HepG2 (cell line): ENCODE results near the gene DCAF7. TPM values are rescaled to one million over a fixed set of nuclear protein-coding genes. Genes with fewer than 3 reads are reported as not detected.

Experiments used
- ATAC-seq: fragments of 200-7000 bp; cut with Tn5 transposase; 3 replicates; pipeline ENCODE4 v1.9.1; 2020; ENCODE audit warnings: mild to moderate bottlenecking, moderate library complexity
- BruUV-seq: library from RNA; stranded (reverse); fragments of 400-500 nt; replicated peaks from 2 replicates; lab custom pipeline; 2021; lab: Mats Ljungman, UMichigan
- CTCF ChIA-PET: fragments of 300-600 bp; formaldehyde crosslinking; extraction: SDS; loops from one replicate; lab custom pipeline; 2021; ENCODE audit warnings: low total read pairs, inconsistent platforms, low intra/inter-chr PET ratio; lab: Yijun Ruan, JAX
- POLR2A ChIA-PET: fragments of 350-600 bp; sonication (Branson Sonifier 250); formaldehyde crosslinking; loops from one replicate; lab custom pipeline; 2020; ENCODE audit warnings: antibody characterized with exemption, inconsistent platforms; lab: Yijun Ruan, JAX
- DNase-seq: peaks from one replicate; pipeline ENCODE4 v3.0.0-alpha.2; 2015; ENCODE audit warnings: low spot score
- FAIRE-seq: peaks from 3 replicates; lab custom pipeline; 2011; peaks lifted over from hg19 to GRCh38; lab: Jason Lieb, UNC
- H2AFZ ChIP-seq: one replicate; pipeline ENCODE4 v1.6.1; 2011; ENCODE audit warnings: low read length, inconsistent platforms
- H3K27ac ChIP-seq: fragments of 300-600 bp; 3 replicates; pipeline ENCODE4 v1.8.0; 2011; ENCODE audit warnings: mixed run types, mild to moderate bottlenecking, mixed read lengths, low read length, inconsistent platforms; ENCODE audit not compliant: insufficient read depth; ENCODE audit errors: extremely low read length
- H3K27me3 ChIP-seq, 2 experiments: fragments of 200-600 bp in 1 of 2; 2 replicates in 1 of 2; 3 replicates in 1 of 2; pipeline versions ENCODE4 v1.6.0 to v1.8.0; 2011; ENCODE audit warnings: low read length in 2 of 2, mild to moderate bottlenecking in 2 of 2, moderate library complexity in 2 of 2, inconsistent platforms in 1 of 2; ENCODE audit not compliant: insufficient read depth in 2 of 2, control insufficient read depth in 1 of 2
- H3K36me3 ChIP-seq, 2 experiments: fragments of 200-600 bp in 1 of 2; replicated peaks in 1 of 2; 2 replicates in 1 of 2; 3 replicates in 1 of 2; pipeline versions ENCODE4 v1.5.1 to v1.8.0; 2011; ENCODE audit warnings: low read length in 2 of 2, inconsistent platforms in 1 of 2; ENCODE audit not compliant: insufficient read depth in 2 of 2, control insufficient read depth in 1 of 2
- H3K4me1 ChIP-seq: 2 replicates; pipeline ENCODE4 v1.5.1; 2012; ENCODE audit warnings: low read length, inconsistent platforms; ENCODE audit not compliant: insufficient read depth
- H3K4me2 ChIP-seq: 2 replicates; pipeline ENCODE4 v1.6.0; 2011; ENCODE audit warnings: low read depth, low read length, inconsistent platforms
- H3K4me3 ChIP-seq, 3 experiments: fragments of 200-600 bp in 1 of 3; sonication (generic), shearing (Covaris generic) in 1 of 3; replicated peaks in 1 of 3; 2 replicates each; pipeline ENCODE4 v1.5.1; 2011 to 2016; ENCODE audit warnings: low read length in 3 of 3, inconsistent platforms in 2 of 3, low read depth in 2 of 3, mild to moderate bottlenecking in 2 of 3, control low read depth in 1 of 3, mixed read lengths in 1 of 3; ENCODE audit not compliant: insufficient read depth in 1 of 3
- H3K79me2 ChIP-seq: one replicate; pipeline ENCODE4 v1.6.1; 2011; ENCODE audit warnings: low read length, inconsistent platforms; ENCODE audit not compliant: insufficient read depth
- H3K9ac ChIP-seq: 2 replicates; pipeline ENCODE4 v1.6.0; 2011; ENCODE audit warnings: mild to moderate bottlenecking, low read depth, low read length, inconsistent platforms; ENCODE audit not compliant: insufficient read depth
- H3K9me3 ChIP-seq: 2 replicates; pipeline ENCODE4 v1.5.1; 2012; ENCODE audit warnings: mild to moderate bottlenecking, low read length
- H4K20me1 ChIP-seq: 2 replicates; pipeline ENCODE4 v1.6.0; 2011; ENCODE audit warnings: inconsistent platforms, mild to moderate bottlenecking, low read length, moderate library complexity; ENCODE audit not compliant: insufficient read depth
- CC2D1A ChIP-seq: sonication (generic); formaldehyde crosslinking; IDR thresholded peaks from 2 replicates; pipeline ENCODE4 v1.8.1; 2023; ENCODE audit warnings: mild to moderate bottlenecking, missing genetic modification reagents
- IKZF1 ChIP-seq: fragments of 450-650 bp; IDR thresholded peaks from 2 replicates; pipeline ENCODE4 v1.7.1; 2016
- JUND ChIP-seq: sonication (generic); formaldehyde crosslinking; IDR thresholded peaks from 2 replicates; pipeline ENCODE4 v1.8.0; 2022; ENCODE audit warnings: mild to moderate bottlenecking, missing genetic modification reagents
- POLR2A ChIP-seq, 2 experiments: IDR thresholded peaks; 2 replicates each; pipeline ENCODE4 v1.6.1; 2011; ENCODE audit warnings: low read depth in 2 of 2, low read length in 2 of 2, mild to moderate bottlenecking in 1 of 2, moderate library complexity in 1 of 2; ENCODE audit not compliant: insufficient read depth in 1 of 2
- SCMH1 ChIP-seq: sonication (generic); formaldehyde crosslinking; IDR thresholded peaks from 2 replicates; pipeline ENCODE4 v1.9.0; 2021; ENCODE audit warnings: missing genetic modification reagents, mild to moderate bottlenecking, borderline replicate concordance
- SOX6 ChIP-seq, 2 experiments: fragments of 450-650 bp in 1 of 2; sonication (generic) in 1 of 2; formaldehyde crosslinking in 1 of 2; IDR thresholded peaks; 2 replicates each; pipeline versions ENCODE4 v1.4.0 to v1.6.1; 2017 to 2020; ENCODE audit warnings: antibody characterized with exemption in 1 of 2, mild to moderate bottlenecking in 1 of 2, missing genetic modification reagents in 1 of 2
- ZIK1 ChIP-seq: sonication (generic); formaldehyde crosslinking; IDR thresholded peaks from 2 replicates; pipeline ENCODE4 v1.5.0; 2020; ENCODE audit warnings: mild to moderate bottlenecking, low read depth, missing genetic modification reagents, borderline replicate concordance
- ZNF124 ChIP-seq: sonication (generic); formaldehyde crosslinking; IDR thresholded peaks from 2 replicates; pipeline ENCODE4 v1.4.0; 2020; ENCODE audit warnings: missing genetic modification reagents
- ZNF362 ChIP-seq: sonication (generic); formaldehyde crosslinking; IDR thresholded peaks from 2 replicates; pipeline ENCODE4 v1.4.0; 2020; ENCODE audit warnings: missing genetic modification reagents, mild to moderate bottlenecking, borderline replicate concordance
- ZNF7 ChIP-seq: IDR thresholded peaks from 2 replicates; pipeline ENCODE4 v1.6.1; 2016; ENCODE audit warnings: missing biosample characterization, missing genetic modification reagents
- ZNF839 ChIP-seq: sonication (generic); formaldehyde crosslinking; IDR thresholded peaks from 2 replicates; pipeline ENCODE4 v1.4.0; 2020; ENCODE audit warnings: missing genetic modification reagents, mild to moderate bottlenecking, borderline replicate concordance
- ZSCAN5A ChIP-seq: sonication (generic); formaldehyde crosslinking; IDR thresholded peaks from 2 replicates; pipeline ENCODE4 v1.8.0; 2022; ENCODE audit warnings: mild to moderate bottlenecking, missing genetic modification reagents, borderline replicate concordance
- ZZZ3 ChIP-seq: sonication (generic); formaldehyde crosslinking; IDR thresholded peaks from 2 replicates; pipeline ENCODE4 v1.4.0; 2020; ENCODE audit warnings: missing genetic modification reagents, mild to moderate bottlenecking, borderline replicate concordance
- WGBS: methylation state at CpG from one replicate; pipeline ENCODE4 v1.1.6; 2017; ENCODE audit warnings: low lambda C conversion rate; 5-methylcytosine and 5-hydroxymethylcytosine counted together
- in situ Hi-C: cut with HindIII; loops from 2 replicates; pipeline ENCODE4 v1.10.0; 2017; ENCODE audit warnings: low pct_unique_long_range_greater_than_20kb; ENCODE audit not compliant: extremely low pct_ligation_motif_present
- intact Hi-C: fragments of 100-400 bp; cut with micrococcal nuclease; formaldehyde crosslinking; loops from one replicate; pipeline ENCODE4 v1.10.0; 2022; ENCODE audit not compliant: unreplicated experiment
- polyA plus RNA-seq, 8 experiments: library from polyadenylated mRNA; depleted of rRNA in 3 of 8; stranded (reverse) in 7 of 8; unstranded in 1 of 8; fragments of >200 nt; fragmentation: Illumina TruSeq in 4 of 8; extraction: Trizol in 4 of 8; gene quantifications; 2 replicates each; pipeline versions ENCODE4 v1.2.1 to v1.2.3, GENCODE V29; 2011 to 2016; ENCODE audit warnings: low read depth in 4 of 8, missing spikeins in 1 of 8, mixed read lengths in 1 of 8; ENCODE audit not compliant: insufficient read depth in 1 of 8
- total RNA-seq, 5 experiments: library from RNA; depleted of rRNA; stranded (reverse); fragments of >200 nt; fragmentation: Illumina TruSeq; extraction: Trizol; gene quantifications; 2 replicates each; pipeline ENCODE4 v1.2.3, GENCODE V29; 2016; ENCODE audit warnings: low read depth in 1 of 5
- TF ChIP-seq, protein P1 (sequence below): sonication (generic); formaldehyde crosslinking; IDR thresholded peaks from 2 replicates; pipeline ENCODE4 v1.4.0; 2020; ENCODE audit warnings: missing genetic modification reagents
- TF ChIP-seq, protein P2 (sequence below): IDR thresholded peaks from 2 replicates; pipeline ENCODE4 v1.6.1; 2012; ENCODE audit warnings: inconsistent platforms

DCAF7 gene
- total and polyA plus RNA-seq, 2 of the 13 experiments (the other 11 are each of a cell fraction or from before 2014, with no cell fraction given), result 55.2 to 73.4 TPM

DNA sequence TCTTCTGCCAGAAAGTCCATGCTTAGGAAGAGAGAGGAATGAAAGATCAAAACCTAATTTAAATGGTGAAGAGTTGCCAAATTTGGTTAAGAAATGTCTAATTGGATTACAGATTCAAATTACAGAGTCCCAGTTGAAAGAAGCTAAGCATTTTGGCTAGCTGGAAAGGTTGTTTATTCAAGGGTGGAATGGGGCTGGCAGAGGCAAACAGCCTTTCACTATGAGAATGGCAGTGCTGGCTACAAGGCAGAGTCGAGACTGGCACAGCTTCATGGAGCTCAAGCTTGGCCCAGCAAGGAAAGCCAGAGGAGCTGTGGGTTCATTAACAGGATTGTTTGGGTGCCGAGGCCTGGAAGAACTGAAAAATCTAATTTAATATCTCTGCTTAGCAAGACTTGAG is 85.5 kb downstream of the DCAF7 start:
- no peaks in the 10 kb centered on the region for H3K79me2 ChIP-seq
- peaks cover 11 to 39% of the 10 kb centered on the region in 2 experiments for H3K36me3 ChIP-seq
- in situ Hi-C loops (no loop called here), intact Hi-C loops (no loop called here)
- ChIA-PET POLR2A (no interaction called here), CTCF (no interaction called here)
- ATAC-seq (no peak), DNase-seq (no peak), FAIRE-seq (no peak)
- no peak overlapping the region for H3K27ac ChIP-seq
- H2AFZ ChIP-seq, result no peak overlapping the region
- H3K4me1 ChIP-seq, result peaks cover 14% of the 10 kb centered on the region
- TF ChIP-seq ZNF839 (CRISPR knock-in tag) (no peak), POLR2A (IDR thresholded peaks at IDR 0.05; ENCODE audit: insufficient read depth in 1 of 2, low read depth in 2 of 2, low read length in 2 of 2) (no peak)
- no peaks in the 10 kb centered on the region for H3K9me3 ChIP-seq
- H3K27me3 ChIP-seq, result no peaks in the 10 kb centered on the region
- WGBS, result 91% methylated on average over 2 of the region's 2 CpGs
- no peak overlapping the region for H3K4me2 ChIP-seq
- H4K20me1 ChIP-seq, result no peaks in the 10 kb centered on the region
- H3K4me3 ChIP-seq, result no peak overlapping the region
- TSS peak; percentile 22 for BruUV-seq
- no peak overlapping the region for H3K9ac ChIP-seq

DNA sequence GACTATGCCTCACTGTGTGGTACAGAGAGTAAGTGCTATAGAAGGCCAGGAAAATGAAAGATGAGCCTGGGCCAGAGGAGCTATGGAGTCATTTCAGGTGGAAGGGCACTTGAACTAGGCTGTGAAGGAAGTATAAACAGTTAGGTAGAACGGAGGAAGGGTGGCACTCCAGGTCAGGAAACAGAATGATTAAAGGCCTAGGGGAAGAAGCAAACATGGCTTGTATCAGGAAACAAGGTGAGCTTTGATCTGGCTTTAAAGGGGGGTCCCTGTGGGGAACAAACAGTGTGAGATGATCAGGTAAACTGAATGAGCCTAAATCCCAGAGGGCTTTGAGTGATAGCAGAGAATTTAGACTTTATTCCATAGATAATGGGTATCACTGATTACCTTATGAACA is 88.8 kb downstream of the DCAF7 start:
- H3K4me2 ChIP-seq, result peak overlapping the region; percentile 33; the same call in 1 of the 2 replicates
- no peak overlapping the region for H2AFZ ChIP-seq
- FAIRE-seq (no peak), ATAC-seq (peak; percentile 79), DNase-seq (peak; percentile 39)
- peaks cover 9 to 26% of the 10 kb centered on the region in 2 experiments for H3K36me3 ChIP-seq
- peak overlapping the region; percentile 41 for H3K27ac ChIP-seq
- peaks cover 14% of the 10 kb centered on the region for H3K4me1 ChIP-seq
- in situ Hi-C loops, result no loop called here
- 2% methylated on average over 1 of the region's 1 CpG for WGBS
- BruUV-seq, result no TSS peak
- no peaks in the 10 kb centered on the region for H3K79me2 ChIP-seq
- CTCF ChIA-PET, result no interaction called here
- POLR2A ChIA-PET, result interaction anchor here (2.3 kb wide), 1 partner anchor 17 kb away, joined by 8 read pairs; the partner anchor contains the start of gene MAP3K3
- H3K9ac ChIP-seq, result no peak overlapping the region
- no peaks in the 10 kb centered on the region for H4K20me1 ChIP-seq
- intact Hi-C loops, result no loop called here
- H3K27me3 ChIP-seq, result no peaks in the 10 kb centered on the region
- H3K4me3 ChIP-seq, result no peak overlapping the region
- no peaks in the 10 kb centered on the region for H3K9me3 ChIP-seq
- TF ChIP-seq JUND (CRISPR knock-in tag) (no peak), SOX6 (IDR thresholded peaks at IDR 0.05) (no peak), SOX6 (CRISPR knock-in tag; IDR thresholded peaks at IDR 0.05) (no peak), ZNF362 (CRISPR knock-in tag) (no peak), SCMH1 (no peak), ZNF124 (no peak), ZNF7 (CRISPR knock-in tag) (no peak), ZZZ3 (no peak), IKZF1 (no peak), CC2D1A (CRISPR knock-in tag) (no peak), ZSCAN5A (CRISPR knock-in tag) (no peak), ZIK1 (CRISPR knock-in tag) (no peak)
- TF ChIP-seq, protein P1, sequence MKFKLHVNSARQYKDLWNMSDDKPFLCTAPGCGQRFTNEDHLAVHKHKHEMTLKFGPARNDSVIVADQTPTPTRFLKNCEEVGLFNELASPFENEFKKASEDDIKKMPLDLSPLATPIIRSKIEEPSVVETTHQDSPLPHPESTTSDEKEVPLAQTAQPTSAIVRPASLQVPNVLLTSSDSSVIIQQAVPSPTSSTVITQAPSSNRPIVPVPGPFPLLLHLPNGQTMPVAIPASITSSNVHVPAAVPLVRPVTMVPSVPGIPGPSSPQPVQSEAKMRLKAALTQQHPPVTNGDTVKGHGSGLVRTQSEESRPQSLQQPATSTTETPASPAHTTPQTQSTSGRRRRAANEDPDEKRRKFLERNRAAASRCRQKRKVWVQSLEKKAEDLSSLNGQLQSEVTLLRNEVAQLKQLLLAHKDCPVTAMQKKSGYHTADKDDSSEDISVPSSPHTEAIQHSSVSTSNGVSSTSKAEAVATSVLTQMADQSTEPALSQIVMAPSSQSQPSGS (CRISPR knock-in tag), result no peak
- TF ChIP-seq, protein P2, sequence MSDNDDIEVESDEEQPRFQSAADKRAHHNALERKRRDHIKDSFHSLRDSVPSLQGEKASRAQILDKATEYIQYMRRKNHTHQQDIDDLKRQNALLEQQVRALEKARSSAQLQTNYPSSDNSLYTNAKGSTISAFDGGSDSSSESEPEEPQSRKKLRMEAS, result no peak
